Femur (tissue), 1 donor: Measurements from ENCODE around the gene LTBP2.

Experiments used
- DNase-seq: peaks from one replicate; pipeline ENCODE4 v3.0.0-alpha.2; 2017

LTBP2 gene

DNA sequence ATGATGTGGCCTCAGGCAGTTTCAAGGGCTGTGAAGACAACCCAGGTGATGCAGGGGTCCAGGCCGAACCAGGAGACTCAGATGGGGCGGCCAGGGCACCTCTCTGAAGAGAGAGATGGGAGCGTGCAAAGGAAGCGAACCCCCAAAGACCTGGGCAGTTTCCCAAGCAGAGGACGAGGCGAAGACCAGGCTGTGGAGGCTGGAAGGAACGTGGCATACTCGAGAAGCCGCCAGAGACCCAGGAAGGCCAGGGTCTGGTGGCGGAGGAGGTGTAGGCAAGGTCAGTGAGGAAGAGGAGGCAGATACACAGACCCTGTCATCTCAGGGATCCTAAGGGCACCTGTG, 24.7 kb downstream of the LTBP2 start:
- DNase-seq = no peak

DNA sequence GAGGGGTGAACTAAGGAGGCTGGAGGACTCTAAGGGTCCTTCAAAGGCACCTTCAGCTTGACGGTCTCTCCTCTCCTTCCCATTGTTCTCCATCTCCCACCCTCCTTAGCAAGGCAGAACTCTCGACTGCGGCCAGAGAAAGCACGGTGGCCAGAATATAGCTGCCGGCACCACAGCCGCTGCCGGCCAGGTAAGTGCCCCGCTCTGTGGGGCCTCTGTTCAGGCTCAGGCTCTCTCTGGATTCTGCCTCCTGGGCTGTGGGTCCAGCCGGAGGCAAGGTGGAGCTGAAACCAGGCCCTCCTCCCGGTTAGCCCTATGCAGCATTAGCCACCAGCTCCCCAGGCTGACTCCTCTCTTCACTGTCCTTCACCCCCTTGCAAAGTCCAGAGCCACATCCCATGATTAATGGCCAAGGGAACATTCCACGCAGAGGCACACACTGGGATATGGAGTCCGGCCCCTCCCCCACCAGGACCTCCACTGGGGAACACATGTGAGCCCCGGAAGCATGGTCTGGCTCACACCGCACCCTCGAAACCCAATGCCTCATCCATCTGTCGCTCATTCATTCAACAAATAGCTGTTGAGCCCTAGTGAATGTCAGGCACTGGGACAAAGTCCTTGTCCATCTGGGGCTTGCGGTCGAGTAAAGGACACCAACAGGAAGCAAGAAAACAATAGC, 25.2 kb downstream of the LTBP2 start:
- no peak for DNase-seq

DNA sequence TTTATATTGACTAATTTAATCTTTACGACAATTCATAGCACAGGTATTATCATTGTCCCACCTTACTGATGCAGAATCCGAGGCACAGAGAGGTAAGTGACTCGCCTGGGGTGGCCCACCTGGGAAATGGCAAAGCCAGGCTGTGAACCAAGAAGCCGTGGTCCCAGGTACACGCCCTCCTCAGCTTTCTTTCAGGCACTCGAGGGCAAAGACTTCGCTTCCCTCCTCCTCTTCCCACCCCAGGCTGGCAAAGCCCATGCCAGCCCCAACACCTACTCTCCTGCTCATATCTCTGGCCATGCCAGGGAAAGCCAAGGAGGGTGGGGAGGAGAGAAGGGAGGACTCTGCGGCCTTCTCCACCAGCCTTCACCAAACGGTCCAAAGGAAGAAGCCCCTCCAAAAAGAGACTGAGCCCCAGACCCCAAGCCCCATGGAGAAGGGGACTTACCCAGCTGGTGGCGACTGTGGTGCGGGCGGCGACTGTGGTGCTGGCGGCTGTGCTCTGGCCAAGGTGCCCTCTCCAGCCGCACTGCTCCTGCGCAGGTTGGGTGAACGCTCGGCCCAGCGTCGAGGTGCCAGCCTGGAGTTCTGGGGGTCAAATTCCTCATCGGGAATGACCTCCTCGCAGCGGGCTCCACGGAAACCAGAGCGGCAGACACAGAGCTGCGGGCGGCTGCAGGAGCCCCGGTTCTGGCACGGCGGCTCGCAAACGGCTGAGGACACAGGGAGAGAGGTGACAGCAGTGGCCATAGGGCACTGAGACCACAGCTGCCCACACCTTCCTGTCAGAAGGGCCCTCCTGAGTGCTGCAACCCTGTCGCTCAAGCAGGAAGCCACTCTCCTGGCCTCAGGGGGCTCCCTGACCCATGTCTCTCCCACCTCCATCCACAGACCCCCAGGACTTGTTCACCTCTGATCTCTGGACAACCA, 26.4 kb downstream of the LTBP2 start:
- DNase-seq = no peak

DNA sequence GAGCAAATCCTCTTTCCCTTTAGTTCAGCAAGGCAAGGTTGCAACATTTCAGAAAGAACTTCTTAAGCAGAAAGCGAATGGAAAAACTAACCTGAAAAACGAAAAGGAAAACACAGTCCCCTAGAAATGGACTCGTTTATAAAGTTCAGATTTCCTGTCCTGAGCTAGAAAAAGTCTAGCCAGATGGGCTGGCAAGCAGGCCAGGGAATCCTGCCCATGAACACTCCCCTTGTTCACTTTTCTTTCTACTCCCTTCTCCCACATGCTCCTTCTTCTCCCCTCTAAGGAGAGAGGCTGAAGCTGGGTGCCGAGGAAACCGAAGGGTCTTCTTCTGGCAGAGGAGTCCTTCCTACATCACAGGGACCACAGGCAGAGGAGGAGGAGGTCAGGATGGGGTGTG, 27.1 kb downstream of the LTBP2 start:
- DNase-seq = peak; percentile 60

- DNase-seq = no peak
Measured at GRCh38 chr14:74583689-74584434, 28.2 kb downstream of the LTBP2 start.

- DNase-seq = no peak
Measured at GRCh38 chr14:74582910-74583581, 29.0 kb downstream of the LTBP2 start.

DNA sequence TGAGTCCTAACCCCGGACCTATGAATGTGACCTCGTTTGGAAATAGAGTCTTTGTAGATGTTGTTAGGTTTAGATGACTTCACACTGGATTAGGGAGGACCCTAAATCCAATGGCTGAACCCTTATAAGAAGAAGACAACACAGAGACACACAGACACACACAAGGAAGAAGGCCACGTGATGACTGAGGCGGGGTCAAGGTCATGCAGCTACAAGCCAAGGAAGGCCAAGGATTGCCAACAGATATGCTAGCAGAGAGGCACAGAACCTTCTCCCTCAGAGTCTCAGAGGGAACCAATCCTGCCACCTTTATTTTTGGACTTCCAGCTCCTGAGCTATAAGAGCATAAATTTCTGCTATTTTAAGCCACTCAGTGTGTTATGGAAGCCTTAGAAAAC, 31.8 kb downstream of the LTBP2 start:
- DNase-seq = no peak

DNA sequence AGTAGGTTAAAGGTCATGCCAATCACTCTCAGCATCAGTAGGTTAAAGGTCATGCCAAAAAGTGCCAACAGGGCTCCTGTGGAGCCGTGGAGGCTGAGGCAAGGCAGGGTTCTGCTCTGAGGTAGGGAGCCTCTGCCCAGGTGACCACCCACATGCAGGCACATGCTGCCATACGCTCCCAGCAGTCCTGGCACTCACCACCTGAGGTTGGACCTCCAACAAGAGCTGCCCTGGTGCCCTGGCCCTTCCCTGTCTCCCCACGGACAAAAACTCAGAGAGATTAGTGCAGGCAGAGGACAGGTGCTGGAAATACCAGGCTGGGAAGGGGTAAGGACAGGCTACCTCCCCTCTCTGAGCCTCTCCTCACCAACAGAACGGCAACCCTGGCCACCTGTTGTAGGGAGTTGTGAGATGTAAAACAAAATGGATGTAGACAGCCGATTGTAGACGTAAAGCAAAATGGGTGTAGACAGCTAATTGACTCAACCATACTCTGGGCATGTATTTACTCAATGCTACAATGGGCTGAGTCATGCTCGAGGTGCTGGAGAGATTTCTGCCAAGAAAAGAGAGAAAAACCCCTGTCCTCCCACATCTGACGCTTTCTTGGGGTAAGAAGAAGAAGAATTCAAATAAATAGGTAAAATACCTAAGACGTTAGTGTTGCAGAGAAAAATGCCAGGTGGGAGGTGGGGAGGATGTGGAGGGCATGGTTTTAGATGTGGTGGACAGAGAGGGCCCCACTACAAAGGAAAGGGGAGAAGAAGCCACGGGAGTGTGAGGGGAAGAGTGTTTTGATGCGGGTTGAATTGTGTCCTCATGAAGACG, 32.4 kb downstream of the LTBP2 start:
- DNase-seq = no peak

GRCh38 chr14:74578479-74578878, 33.6 kb downstream of the LTBP2 start:
- no peak for DNase-seq

DNA sequence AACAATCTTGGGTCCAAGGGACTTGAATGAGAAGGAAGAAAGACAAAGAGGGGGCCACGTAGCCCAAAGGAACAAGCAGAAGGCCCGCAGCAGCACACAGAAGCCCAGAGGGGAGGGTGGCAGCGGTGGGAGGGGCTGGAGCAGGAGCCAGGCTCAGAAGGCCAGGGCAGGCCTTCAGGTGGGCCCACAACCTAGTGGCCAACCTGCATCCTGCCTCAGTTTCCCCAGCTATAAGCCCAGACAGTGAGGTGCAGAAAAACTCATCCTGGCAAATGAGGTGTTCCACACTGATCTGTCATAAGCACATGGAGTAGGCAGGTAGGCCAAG, 34.1 kb downstream of the LTBP2 start:
- DNase-seq = no peak

GRCh38 chr14:74577247-74577947, 34.6 kb downstream of the LTBP2 start:
- DNase-seq = no peak

- DNase-seq = no peak
Measured at GRCh38 chr14:74575936-74576335, 36.1 kb downstream of the LTBP2 start.

- no peak for DNase-seq
Measured at GRCh38 chr14:74575507-74575906, 36.5 kb downstream of the LTBP2 start.

DNA sequence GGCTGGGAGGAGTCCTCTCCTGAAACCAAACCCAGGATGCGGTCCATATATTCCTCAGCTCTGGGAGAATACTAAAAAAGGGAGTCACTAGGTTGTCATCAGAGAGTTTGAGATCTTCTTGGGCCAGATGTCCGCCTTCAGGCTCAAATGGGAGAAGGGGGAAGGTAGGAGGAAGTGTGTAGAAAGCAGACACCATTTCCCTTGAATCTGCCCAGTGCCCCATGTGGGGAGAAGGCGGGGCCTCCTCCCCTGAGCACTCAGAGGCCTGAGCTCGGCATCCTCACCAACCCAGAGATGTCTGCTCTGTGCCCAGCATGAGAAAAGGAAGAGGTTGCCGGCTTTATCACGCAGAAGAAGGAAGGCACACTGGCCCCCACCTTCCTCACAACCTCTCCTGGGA, 37.3 kb downstream of the LTBP2 start:
- DNase-seq = no peak

- DNase-seq = no peak
Measured at GRCh38 chr14:74574090-74574433, 38.0 kb downstream of the LTBP2 start.

DNA sequence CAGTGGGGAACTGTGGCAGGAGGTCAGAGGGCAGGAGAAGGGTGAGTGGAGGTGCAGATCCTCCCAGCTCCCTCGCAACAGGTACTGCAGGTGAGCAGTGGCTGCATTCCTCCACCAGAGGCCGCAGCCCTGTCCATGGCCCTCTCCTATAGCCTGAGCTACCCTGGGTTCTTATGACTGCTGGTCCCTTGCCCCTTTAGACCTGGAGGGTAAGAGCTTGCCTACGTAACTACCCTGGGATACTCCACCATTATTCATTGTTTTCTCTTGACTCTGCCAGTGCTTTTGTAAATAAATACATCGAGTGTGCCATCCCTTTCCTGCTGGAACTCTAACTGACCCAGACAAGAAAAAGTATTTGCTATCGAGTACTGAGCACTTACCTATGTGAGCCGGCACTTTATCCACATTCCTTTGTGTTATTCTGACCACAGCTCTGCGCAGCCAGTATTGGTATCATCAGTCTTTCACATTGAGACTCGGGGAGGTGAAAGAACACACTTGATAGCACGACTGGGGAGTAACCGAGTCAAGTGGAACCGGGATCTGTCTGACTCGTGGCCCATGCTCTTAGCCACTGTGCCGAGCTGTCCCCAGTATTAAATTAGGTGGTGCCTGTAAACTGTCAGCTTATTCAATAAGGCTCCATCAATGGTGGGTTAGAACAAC, 38.5 kb downstream of the LTBP2 start:
- DNase-seq = no peak

GRCh38 chr14:74572726-74573301, 39.2 kb downstream of the LTBP2 start:
- DNase-seq = no peak

- no peak for DNase-seq
Measured at GRCh38 chr14:74571901-74572725, 39.9 kb downstream of the LTBP2 start.

GRCh38 chr14:74571441-74571841, 40.6 kb downstream of the LTBP2 start:
- no peak for DNase-seq

GRCh38 chr14:74570696-74571095, 41.3 kb downstream of the LTBP2 start:
- DNase-seq = no peak
